HG02610 (cell line): ENCODE results near the gene DYSF.

Experiments
- ATAC-seq: cut with Tn5 transposase; IDR thresholded peaks from one replicate; pipeline ENCODE4 v1.9.1; 2021; ENCODE audit warnings: mild to moderate bottlenecking, moderate library complexity; ENCODE audit not compliant: unreplicated experiment

Gene DYSF

DNA sequence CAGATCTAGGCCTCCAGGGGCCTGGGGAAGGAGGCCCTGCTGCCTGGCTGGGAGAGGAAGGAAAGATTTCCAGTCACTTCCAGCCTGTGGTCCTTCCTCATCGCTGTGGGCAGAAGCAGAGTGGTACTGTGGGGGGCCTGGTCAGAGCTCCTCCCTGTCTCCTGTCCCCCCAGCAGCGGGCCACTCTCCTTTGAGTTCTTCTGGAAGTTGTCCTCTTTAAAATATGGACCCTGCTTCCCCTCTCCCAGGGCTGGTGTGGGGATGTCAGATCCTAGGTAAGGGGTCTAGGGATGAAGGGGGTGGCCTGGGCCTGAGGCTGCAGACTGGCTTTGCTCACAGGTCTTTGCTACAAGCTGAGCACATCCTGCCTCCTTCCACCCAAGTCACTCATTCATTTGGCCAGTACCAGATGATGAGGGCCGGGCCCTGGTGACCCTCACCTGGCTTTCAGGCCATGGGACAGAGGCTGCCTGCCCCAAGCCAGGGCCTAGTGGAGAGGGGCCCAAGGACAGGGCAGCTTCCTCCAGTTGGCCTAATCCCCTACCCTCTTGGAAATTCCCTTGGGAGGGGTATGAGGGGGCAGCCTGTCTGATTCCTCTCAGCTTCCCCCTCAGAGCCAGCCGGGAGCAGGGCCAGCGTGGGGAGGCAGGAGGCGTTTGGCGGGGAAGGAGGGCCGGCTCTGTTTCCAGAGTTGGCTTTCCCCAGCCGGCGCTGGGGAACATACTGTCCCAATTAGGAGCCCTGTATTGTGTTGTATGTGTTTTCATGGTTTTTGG is 231.9 kb downstream of the DYSF start:
- no peak for ATAC-seq

DNA sequence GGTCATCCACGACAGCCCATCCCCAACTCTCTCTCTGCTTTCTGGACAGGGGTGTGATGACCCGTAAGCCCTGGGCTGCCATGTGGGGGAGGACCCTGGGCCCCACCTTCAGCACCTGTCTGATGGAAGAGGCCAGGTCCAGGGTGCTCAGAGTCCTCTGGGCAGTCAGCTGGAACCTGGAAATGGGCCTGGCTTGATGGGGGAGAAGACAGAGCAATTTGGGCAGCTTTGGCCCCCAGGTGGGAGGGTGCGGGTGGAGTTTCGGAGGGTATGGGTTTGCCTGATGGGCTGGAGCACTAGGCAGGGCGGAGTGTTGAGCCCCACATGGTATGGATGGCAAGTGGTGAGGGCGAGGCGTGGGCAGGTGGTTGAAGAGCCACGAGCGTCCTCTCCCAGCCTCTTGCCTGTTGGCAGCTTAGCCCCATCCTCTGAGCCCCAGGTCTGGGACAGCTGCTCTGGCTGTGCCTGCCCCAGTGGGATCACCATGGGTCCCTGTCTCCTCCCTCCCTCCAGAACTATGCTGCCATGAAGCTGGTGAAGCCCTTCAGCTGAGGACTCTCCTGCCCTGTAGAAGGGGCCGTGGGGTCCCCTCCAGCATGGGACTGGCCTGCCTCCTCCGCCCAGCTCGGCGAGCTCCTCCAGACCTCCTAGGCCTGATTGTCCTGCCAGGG is 232.7 kb downstream of the DYSF start:
- ATAC-seq: no peak

- no peak for ATAC-seq
These were observed 233.4 kb downstream of the DYSF start for GRCh38 chr2:71686781-71687180.

DNA sequence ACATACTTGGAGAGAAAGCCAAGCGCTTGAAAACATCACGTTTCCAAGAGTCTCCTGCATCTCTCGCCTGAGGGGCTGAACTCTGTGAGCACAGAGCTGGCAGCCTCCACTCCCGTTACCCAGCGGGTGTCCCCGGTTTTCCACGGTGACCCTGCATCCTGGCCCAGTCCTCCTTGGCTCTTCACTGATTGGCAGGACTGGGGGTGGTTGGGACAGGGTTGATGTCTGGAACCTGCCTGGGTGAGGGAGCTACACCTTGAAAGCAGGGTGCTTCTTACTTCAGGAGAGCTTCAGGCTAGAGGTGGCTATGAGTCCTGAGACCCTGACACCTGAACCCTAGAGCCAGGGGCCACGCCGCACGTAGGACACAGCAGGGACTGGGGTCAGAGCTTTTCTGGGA is 234.1 kb downstream of the DYSF start:
- ATAC-seq: no peak

DNA sequence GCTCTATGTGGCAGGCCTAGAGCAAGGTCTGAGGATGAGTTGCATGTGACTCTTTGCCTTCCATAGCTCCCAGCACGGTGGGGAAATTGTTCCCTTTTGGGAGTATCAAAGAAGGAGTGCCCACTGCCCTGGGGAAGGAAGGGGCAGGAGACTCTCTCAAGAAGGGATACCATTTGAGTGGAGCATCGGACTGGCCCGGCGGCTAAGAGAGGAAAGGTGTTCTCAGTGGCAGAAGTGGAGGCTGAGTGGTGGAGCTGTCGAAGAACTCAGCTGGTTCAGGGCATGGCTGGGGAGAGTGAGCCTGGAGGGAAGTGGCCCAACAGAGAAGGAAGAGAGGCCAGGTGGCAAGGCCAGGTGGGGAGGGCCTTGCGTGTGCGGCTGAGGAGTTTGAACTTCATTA is 235.2 kb downstream of the DYSF start:
- ATAC-seq: no peak

DNA sequence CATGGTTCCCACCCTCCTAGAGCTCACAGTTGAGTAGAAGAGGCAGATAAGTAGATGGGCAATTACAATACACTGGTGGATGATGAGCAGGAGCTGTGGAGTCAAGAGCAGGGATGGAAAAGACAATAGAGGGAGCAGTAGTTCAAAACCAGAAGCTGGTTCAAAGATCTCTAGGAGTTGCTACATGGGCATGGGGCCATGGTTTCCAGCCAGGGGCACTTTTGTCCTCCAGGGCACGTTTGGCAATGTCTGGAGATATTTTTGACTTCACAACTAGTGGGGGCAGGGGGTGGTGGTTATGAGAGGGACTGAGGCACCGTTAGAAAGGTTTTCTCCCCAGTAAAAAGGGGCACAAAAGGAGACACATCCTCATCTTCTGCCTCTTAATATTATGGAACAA is 236.0 kb downstream of the DYSF start:
- ATAC-seq: no peak

DNA sequence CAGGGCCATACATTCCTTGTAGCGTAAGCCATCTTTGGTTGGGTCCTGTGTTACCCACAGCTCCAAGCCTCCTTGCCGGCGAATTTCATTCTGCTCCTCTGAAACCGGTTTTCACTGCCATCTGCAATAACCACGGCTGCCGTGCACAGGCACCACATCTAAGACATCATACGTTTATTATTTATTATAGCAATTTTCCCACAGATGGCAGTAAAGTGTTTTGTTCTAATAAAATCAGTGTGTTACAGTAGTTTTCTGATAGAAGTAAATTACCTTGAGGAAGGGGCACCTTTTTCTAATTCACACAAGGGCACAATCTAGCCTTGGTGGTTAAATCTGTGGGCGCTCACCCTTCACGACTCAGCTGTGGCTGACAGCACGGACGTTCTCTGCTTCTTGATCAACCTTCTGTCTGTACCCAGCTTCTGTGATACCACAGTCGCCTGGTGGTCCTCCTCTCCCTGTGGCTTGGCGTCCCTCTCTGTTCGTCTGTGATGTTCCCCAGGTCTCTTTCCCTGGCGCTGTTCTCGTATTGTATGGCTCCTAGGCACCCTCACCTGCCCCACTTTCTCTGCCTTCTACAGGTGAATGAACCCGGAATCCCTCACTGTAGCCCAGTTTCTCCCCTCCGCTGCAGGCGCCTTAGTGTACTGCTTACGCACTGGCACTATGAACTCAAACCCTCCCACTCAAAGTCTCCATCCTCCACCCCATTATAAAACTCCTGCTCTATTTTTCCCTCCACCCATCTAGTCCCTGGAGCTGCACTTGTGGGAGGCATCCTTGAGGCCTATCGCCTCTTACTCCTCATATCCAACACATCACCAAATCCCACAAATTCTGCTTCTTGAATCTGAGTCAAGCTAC is 236.8 kb downstream of the DYSF start:
- ATAC-seq: no peak

DNA sequence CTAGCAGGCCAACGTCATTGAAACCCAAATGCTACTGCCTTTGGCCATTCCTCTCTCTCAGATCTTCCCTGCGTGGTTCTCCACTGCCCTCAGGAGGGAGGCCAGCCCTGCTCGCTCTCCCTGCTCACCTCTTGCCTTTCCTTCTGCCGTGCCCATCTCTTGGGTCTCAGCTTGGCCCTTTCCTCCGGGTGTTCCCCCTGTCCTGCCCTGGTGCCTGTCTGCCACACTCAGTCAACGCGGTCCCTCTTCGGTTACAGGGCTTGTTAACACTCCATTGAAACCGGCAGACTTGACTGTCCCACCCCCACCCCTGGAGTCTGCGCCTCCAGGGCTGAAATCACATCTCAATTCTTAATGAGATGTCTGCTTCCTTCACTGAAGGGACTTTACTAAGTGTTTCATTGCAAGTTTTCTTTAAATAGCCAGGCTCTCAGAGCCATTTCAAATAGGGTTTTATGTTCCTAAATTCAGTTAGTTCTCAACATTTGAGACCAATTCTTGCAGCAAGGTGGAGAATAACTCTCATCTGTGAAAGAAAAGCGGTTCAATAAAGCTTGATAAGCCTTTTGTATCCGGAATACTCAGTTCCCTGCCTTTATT is 237.6 kb downstream of the DYSF start:
- no peak for ATAC-seq

- no peak for ATAC-seq
These were observed 238.5 kb downstream of the DYSF start for GRCh38 chr2:71691747-71692441.

- no peak for ATAC-seq
These were observed 239.4 kb downstream of the DYSF start for GRCh38 chr2:71692621-71693277.

- ATAC-seq: no peak
These were observed 240.2 kb downstream of the DYSF start for GRCh38 chr2:71693286-71694270.

DNA sequence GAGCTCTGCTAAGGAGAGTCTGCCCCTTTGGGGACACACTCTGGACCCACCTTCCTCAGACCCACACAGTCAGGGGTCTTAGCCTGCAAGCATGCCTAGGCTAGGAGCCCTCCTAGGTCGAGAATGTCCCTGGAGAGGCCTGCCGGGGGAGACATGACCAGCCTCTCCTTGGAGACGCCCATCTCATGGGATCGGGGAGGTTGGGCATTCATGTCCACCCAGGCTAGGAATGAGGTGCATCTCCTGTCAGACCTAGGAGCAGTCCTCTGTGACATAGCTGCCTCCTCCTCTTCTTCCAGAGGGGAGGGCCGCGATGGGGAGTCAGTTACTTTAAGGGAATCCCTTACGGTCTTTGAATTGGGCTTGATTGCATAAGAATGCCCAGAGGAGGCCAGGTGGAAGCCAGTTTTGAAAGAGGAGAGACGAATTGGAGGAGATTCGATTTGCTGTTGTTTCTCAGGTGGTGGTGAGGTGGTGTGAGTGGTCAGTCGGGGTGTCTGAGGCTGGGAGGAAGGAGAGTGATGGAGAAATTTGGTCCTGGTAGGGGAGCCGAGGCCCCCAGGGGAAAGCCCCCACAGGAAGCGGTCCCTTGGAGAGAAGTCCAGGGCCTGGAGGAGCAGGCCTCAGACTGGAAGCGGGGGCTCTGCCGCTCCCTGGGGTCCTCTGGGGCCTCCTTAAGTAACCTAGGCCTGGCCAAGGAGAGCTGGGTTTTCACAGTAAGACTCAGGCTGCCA is 241.3 kb downstream of the DYSF start:
- no peak for ATAC-seq

- ATAC-seq: no peak
These were observed 242.1 kb downstream of the DYSF start for GRCh38 chr2:71695235-71696120.

DNA sequence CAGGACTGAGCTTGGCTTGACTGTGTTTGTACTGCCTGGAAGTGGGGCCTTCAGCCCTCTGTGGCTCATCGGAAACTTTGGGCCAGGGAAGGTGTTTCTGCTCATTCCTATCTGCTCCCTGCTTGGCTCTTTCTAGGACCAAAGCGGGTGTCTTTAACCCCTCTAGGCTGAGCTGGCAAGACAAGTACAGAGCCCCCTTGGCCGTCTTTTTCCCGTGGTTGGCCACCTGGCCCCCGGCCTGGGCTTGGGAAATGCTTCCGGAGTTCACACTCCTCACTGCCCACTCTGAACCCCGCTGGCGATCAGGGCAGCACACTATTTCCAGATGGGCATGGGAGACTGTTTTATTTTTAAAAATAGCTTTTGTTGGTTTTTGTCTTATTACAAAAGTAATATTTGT is 243.0 kb downstream of the DYSF start:
- ATAC-seq: no peak

- no peak for ATAC-seq
These were observed 244.0 kb downstream of the DYSF start for GRCh38 chr2:71697106-71698004.

GRCh38 chr2:71699428-71699827 is 246.1 kb downstream of the DYSF start:
- no peak for ATAC-seq
